ENCODE measurements around the gene KCNQ1.

DNA sequence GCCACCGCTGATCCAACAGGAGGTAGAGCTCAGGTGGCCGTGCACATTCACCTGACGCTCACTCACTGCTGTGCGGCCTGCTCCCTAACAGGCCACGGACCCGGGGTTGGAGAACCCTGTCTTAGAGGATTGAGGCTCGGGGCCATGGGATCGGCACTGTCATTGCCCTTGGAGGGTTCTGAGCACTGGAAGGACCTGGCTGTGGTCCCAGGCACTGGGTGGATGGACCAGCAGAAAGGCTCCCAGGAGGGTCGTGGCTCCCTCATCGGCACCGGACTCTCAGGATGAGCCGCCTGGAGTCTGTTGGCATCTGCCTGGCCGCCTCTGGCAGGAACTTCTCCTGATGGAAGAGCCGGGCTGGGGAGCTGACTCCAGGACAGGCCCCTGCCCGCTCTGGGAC, 6.5 kb downstream of the KCNQ1 start:
- TF ChIP-seq, protein P1, sequence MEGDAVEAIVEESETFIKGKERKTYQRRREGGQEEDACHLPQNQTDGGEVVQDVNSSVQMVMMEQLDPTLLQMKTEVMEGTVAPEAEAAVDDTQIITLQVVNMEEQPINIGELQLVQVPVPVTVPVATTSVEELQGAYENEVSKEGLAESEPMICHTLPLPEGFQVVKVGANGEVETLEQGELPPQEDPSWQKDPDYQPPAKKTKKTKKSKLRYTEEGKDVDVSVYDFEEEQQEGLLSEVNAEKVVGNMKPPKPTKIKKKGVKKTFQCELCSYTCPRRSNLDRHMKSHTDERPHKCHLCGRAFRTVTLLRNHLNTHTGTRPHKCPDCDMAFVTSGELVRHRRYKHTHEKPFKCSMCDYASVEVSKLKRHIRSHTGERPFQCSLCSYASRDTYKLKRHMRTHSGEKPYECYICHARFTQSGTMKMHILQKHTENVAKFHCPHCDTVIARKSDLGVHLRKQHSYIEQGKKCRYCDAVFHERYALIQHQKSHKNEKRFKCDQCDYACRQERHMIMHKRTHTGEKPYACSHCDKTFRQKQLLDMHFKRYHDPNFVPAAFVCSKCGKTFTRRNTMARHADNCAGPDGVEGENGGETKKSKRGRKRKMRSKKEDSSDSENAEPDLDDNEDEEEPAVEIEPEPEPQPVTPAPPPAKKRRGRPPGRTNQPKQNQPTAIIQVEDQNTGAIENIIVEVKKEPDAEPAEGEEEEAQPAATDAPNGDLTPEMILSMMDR (IDR thresholded peaks at IDR 0.05) = no peak
- TF ChIP-seq POLR2A (IDR thresholded peaks at IDR 0.05) = no peak

Measured in lower leg skin (tissue), 3 donors.